H1 (cell line): Measurements from ENCODE around the gene CHPF. TPM values are rescaled to one million over a fixed set of nuclear protein-coding genes. Genes with fewer than 3 reads are reported as not detected.
A peak's percentile ranks its signal among the peaks of the same experiment; 100 is the strongest.

Experiments
- CTCF ChIA-PET: fragments of 300-600 bp; sonication (Branson Sonifier 250); formaldehyde crosslinking; loops from one replicate; lab custom pipeline; 2021; ENCODE audit not compliant: partially characterized antibody; lab: Charles Lee
- POLR2A ChIA-PET: fragments of 300-600 bp; sonication (Branson Sonifier 250); formaldehyde crosslinking; loops from one replicate; lab custom pipeline; 2021; ENCODE audit warnings: inconsistent platforms; ENCODE audit not compliant: partially characterized antibody; lab: Charles Lee
- DNase-seq, 2 experiments: peaks; one replicate each; pipeline versions ENCODE4 v3.0.0 to v3.0.0-alpha.2; 2010 to 2022; ENCODE audit warnings: low spot score in 2 of 2, low read depth in 1 of 2, mixed read lengths in 1 of 2
- FAIRE-seq: peaks from 2 replicates; lab custom pipeline; 2011; peaks lifted over from hg19 to GRCh38; lab: Jason Lieb, UNC
- H2AFZ ChIP-seq: 2 replicates; pipeline ENCODE4 v1.8.1; 2012; ENCODE audit warnings: low read length, inconsistent platforms
- H2AK5ac ChIP-seq: 2 replicates; pipeline ENCODE4 v1.6.1; 2013; ENCODE audit warnings: low read depth, low read length
- H2BK120ac ChIP-seq: replicated peaks from 2 replicates; pipeline ENCODE3; 2013; ENCODE audit warnings: low read depth, low read length, inconsistent platforms
- H2BK12ac ChIP-seq: 2 replicates; pipeline ENCODE4 v1.6.1; 2013; ENCODE audit warnings: low read depth, low read length
- H2BK15ac ChIP-seq: 2 replicates; pipeline ENCODE4 v1.6.1; 2013; ENCODE audit warnings: low read length
- H2BK20ac ChIP-seq: 2 replicates; pipeline ENCODE4 v1.6.1; 2013; ENCODE audit warnings: low read length
- H2BK5ac ChIP-seq: 2 replicates; pipeline ENCODE4 v1.6.1; 2013; ENCODE audit warnings: low read depth, low read length
- H3K14ac ChIP-seq: 2 replicates; pipeline ENCODE4 v1.6.1; 2013; ENCODE audit warnings: inconsistent platforms; ENCODE audit not compliant: insufficient read length
- H3K18ac ChIP-seq: 2 replicates; pipeline ENCODE4 v1.6.1; 2013; ENCODE audit warnings: low read length; ENCODE audit errors: extremely low read depth
- H3K23ac ChIP-seq: 2 replicates; pipeline ENCODE4 v1.6.1; 2013; ENCODE audit warnings: inconsistent platforms; ENCODE audit not compliant: insufficient read length
- H3K23me2 ChIP-seq: 2 replicates; pipeline ENCODE4 v1.6.1; 2013; ENCODE audit warnings: low read depth, low read length
- H3K27ac ChIP-seq: 2 replicates; pipeline ENCODE4 v1.6.1; 2011; ENCODE audit warnings: low read depth, low read length, inconsistent platforms
- H3K27me3 ChIP-seq, 4 experiments: replicated peaks in 1 of 4; 1 replicate in 1 of 4; 2 replicates in 3 of 4; pipeline versions ENCODE4 v1.6.1 to v1.8.1; 2011 to 2013; ENCODE audit warnings: low read length in 3 of 4, mild to moderate bottlenecking in 3 of 4, inconsistent platforms in 2 of 4, mixed read lengths in 2 of 4, moderate library complexity in 1 of 4; ENCODE audit not compliant: control insufficient read depth in 3 of 4, insufficient read depth in 3 of 4; ENCODE audit errors: extremely low read depth in 1 of 4
- H3K36me3 ChIP-seq, 4 experiments: 2 replicates each; pipeline versions ENCODE4 v1.6.1 to v1.8.1; 2011 to 2013; ENCODE audit warnings: mild to moderate bottlenecking in 4 of 4, low read length in 3 of 4, moderate library complexity in 2 of 4, control low read depth in 1 of 4, inconsistent platforms in 1 of 4; ENCODE audit not compliant: insufficient read depth in 4 of 4, control insufficient read depth in 2 of 4
- H3K4ac ChIP-seq: replicated peaks from 2 replicates; pipeline ENCODE3; 2013; ENCODE audit warnings: low read length, low read depth, mixed read lengths, inconsistent platforms; ENCODE audit not compliant: insufficient read length
- H3K4me1 ChIP-seq, 4 experiments: replicated peaks in 1 of 4; 1 replicate in 1 of 4; 2 replicates in 3 of 4; pipeline versions ENCODE4 v1.6.1 to v1.8.1; 2011 to 2013; ENCODE audit warnings: low read length in 3 of 4, inconsistent platforms in 2 of 4, mixed read lengths in 1 of 4; ENCODE audit not compliant: insufficient read depth in 4 of 4, control insufficient read depth in 3 of 4
- H3K4me2 ChIP-seq, 2 experiments: 2 replicates each; pipeline versions ENCODE4 v1.6.1 to v1.8.1; 2011 to 2013; ENCODE audit warnings: low read depth in 2 of 2, low read length in 2 of 2, control low read depth in 1 of 2, inconsistent platforms in 1 of 2, mild to moderate bottlenecking in 1 of 2; ENCODE audit not compliant: insufficient read depth in 1 of 2
- H3K4me3 ChIP-seq, 4 experiments: fragments of 200-600, 300-600 bp in 1 of 4; sonication (generic), shearing (Covaris generic), sonication (Bioruptor Twin) in 1 of 4; 2 replicates each; pipeline versions ENCODE4 v1.5.1 to v1.8.1; 2011 to 2016; ENCODE audit warnings: low read length in 4 of 4, low read depth in 3 of 4, control low read depth in 2 of 4, inconsistent platforms in 2 of 4, mild to moderate bottlenecking in 2 of 4, mixed read lengths in 1 of 4, moderate library complexity in 1 of 4; ENCODE audit not compliant: insufficient read depth in 2 of 4; ENCODE audit errors: extremely low read depth in 1 of 4
- H3K56ac ChIP-seq: replicated peaks from 2 replicates; pipeline ENCODE3; 2013; ENCODE audit warnings: low read depth, mild to moderate bottlenecking, mixed read lengths, low read length, inconsistent platforms; ENCODE audit not compliant: insufficient read length
- H3K79me1 ChIP-seq: 2 replicates; pipeline ENCODE4 v1.6.1; 2013; ENCODE audit warnings: low read depth, low read length, control low read depth
- H3K79me2 ChIP-seq, 2 experiments: 2 replicates each; pipeline versions ENCODE4 v1.6.1 to v1.8.1; 2012 to 2013; ENCODE audit warnings: low read length in 2 of 2, mild to moderate bottlenecking in 2 of 2, inconsistent platforms in 1 of 2; ENCODE audit not compliant: insufficient read depth in 2 of 2, control insufficient read depth in 1 of 2
- H3K9ac ChIP-seq, 4 experiments: replicated peaks in 1 of 4; 1 replicate in 1 of 4; 2 replicates in 3 of 4; pipeline versions ENCODE4 v1.6.1 to v1.8.1; 2011 to 2013; ENCODE audit warnings: low read depth in 3 of 4, low read length in 3 of 4, control low read depth in 2 of 4, mild to moderate bottlenecking in 2 of 4, moderate library complexity in 2 of 4, inconsistent platforms in 1 of 4; ENCODE audit errors: extremely low read depth in 1 of 4
- H3K9me3 ChIP-seq, 2 experiments: 2 replicates each; pipeline versions ENCODE4 v1.6.1 to v1.8.1; 2012 to 2013; ENCODE audit warnings: mild to moderate bottlenecking in 2 of 2, moderate library complexity in 2 of 2, control low read depth in 1 of 2, inconsistent platforms in 1 of 2, low read depth in 1 of 2, low read length in 1 of 2, mixed read lengths in 1 of 2; ENCODE audit not compliant: insufficient read depth in 2 of 2
- H4K20me1 ChIP-seq, 2 experiments: replicated peaks in 1 of 2; 2 replicates each; pipeline versions ENCODE3 to v1.8.1; 2011 to 2013; ENCODE audit warnings: inconsistent platforms in 2 of 2, low read length in 2 of 2, mild to moderate bottlenecking in 1 of 2; ENCODE audit not compliant: insufficient read depth in 2 of 2, control insufficient read depth in 1 of 2
- H4K5ac ChIP-seq: 2 replicates; pipeline ENCODE4 v1.6.1; 2013; ENCODE audit warnings: low read length, low read depth, mixed read lengths, inconsistent platforms; ENCODE audit not compliant: insufficient read length
- H4K8ac ChIP-seq: 2 replicates; pipeline ENCODE4 v1.8.0; 2013; ENCODE audit warnings: mild to moderate bottlenecking, moderate library complexity, low read length, inconsistent platforms; ENCODE audit not compliant: insufficient read depth; ENCODE audit errors: extremely low read depth
- H4K91ac ChIP-seq: replicated peaks from 2 replicates; pipeline ENCODE3; 2013; ENCODE audit warnings: low read length, mixed read lengths, inconsistent platforms; ENCODE audit not compliant: insufficient read length
- CHD2 ChIP-seq: IDR thresholded peaks from 2 replicates; pipeline ENCODE4 v1.6.1; 2012; ENCODE audit warnings: low read length, improper control_type of control experiment
- KDM1A ChIP-seq: fragments of 200-600, 300-600 bp; sonication (generic); IDR thresholded peaks from 2 replicates; pipeline ENCODE4 v1.7.1; 2016; ENCODE audit warnings: mild to moderate bottlenecking, low read length, borderline replicate concordance
- KDM5A ChIP-seq: fragments of 200-600 bp; IDR thresholded peaks from 2 replicates; pipeline ENCODE4 v1.7.1; 2012; ENCODE audit warnings: mild to moderate bottlenecking, low read length, inconsistent platforms, mixed read lengths
- POLR2A ChIP-seq, 2 experiments: IDR thresholded peaks; 1 replicate in 1 of 2; 2 replicates in 1 of 2; pipeline ENCODE4 v1.6.1; 2011; ENCODE audit warnings: low read depth in 2 of 2, low read length in 2 of 2, mild to moderate bottlenecking in 2 of 2; ENCODE audit errors: control extremely low read depth in 1 of 2
- SAP30 ChIP-seq: fragments of 300-600 bp; sonication (generic); IDR thresholded peaks from 2 replicates; pipeline ENCODE4 v1.7.1; 2012; ENCODE audit warnings: low read length, moderate library complexity, mild to moderate bottlenecking, inconsistent platforms; ENCODE audit not compliant: insufficient read depth, insufficient replicate concordance
- SP4 ChIP-seq: IDR thresholded peaks from 2 replicates; pipeline ENCODE4 v1.6.1; 2012; ENCODE audit warnings: low read length, inconsistent platforms
- SUZ12 ChIP-seq: fragments of 200-600 bp; sonication (generic); IDR thresholded peaks from 2 replicates; pipeline ENCODE4 v1.6.1; 2012; ENCODE audit warnings: mild to moderate bottlenecking, inconsistent platforms, low read length, moderate library complexity, mixed read lengths
- TCF12 ChIP-seq: IDR thresholded peaks from 2 replicates; pipeline ENCODE4 v1.6.1; 2011; ENCODE audit warnings: low read depth, mild to moderate bottlenecking, low read length
- YY1 ChIP-seq: IDR thresholded peaks from 2 replicates; pipeline ENCODE4 v1.6.1; 2011; ENCODE audit warnings: low read depth, mild to moderate bottlenecking, low read length
- WGBS, 2 experiments: shearing (Covaris generic) in 1 of 2; methylation state at CpG; one replicate each; pipeline versions ENCODE4 v1.1.6 to v1.1.7; 2013 to 2015; ENCODE audit warnings: low lambda C conversion rate in 2 of 2, mixed read lengths in 2 of 2, inconsistent platforms in 1 of 2, low coverage in 1 of 2, missing lambda C conversion rate in 1 of 2; ENCODE audit not compliant: insufficient replicate concordance in 2 of 2, insufficient coverage in 1 of 2, insufficient read length in 1 of 2; ENCODE audit errors: extremely low coverage in 1 of 2, missing lambda C conversion rate in 1 of 2; 5-methylcytosine and 5-hydroxymethylcytosine counted together
- polyA plus RNA-seq, 7 experiments: library from polyadenylated mRNA; depleted of rRNA in 3 of 7; stranded (reverse) in 5 of 7; unstranded in 2 of 7; fragments of >200 nt in 5 of 7; fragments of 200-250 nt in 2 of 7; gene quantifications; 1 replicate in 5 of 7; 2 replicates in 1 of 7; 4 replicates in 1 of 7; pipeline versions ENCODE4 v1.2.1 to v1.2.3, GENCODE V29; 2011 to 2013; ENCODE audit warnings: missing spikeins in 2 of 7, mixed read lengths in 2 of 7
- total RNA-seq: library from RNA; stranded (reverse); fragmentation: NEBNext Ultra II Directional; extraction: Animal tissue kit (Norgen Biotek cat#: 25700); gene quantifications from 2 replicates; pipeline ENCODE4 v1.2.1, GENCODE V29; 2021
- TF ChIP-seq, protein P1 (sequence below), 3 experiments: IDR thresholded peaks; 1 replicate in 2 of 3; 2 replicates in 1 of 3; pipeline versions ENCODE4 v1.5.1 to v1.6.1; 2011; ENCODE audit warnings: low read length in 3 of 3, mild to moderate bottlenecking in 3 of 3, inconsistent platforms in 2 of 3, low read depth in 1 of 3, moderate library complexity in 1 of 3; ENCODE audit not compliant: insufficient read depth in 1 of 3; ENCODE audit errors: control extremely low read depth in 1 of 3

The CHPF gene
- total and polyA plus RNA-seq, 2 of the 8 experiments (the other 6 are each of a cell fraction or from before 2014, with no cell fraction given) = 62.9 to 67.3 TPM

GRCh38 chr2:219499058-219499307 lies 44.6 kb downstream of the CHPF start:
- H4K91ac ChIP-seq = no peak overlapping the region
- no peak overlapping the region; the same call in 1 of the 2 replicates for H3K18ac ChIP-seq
- WGBS, 2 experiments = 13% methylated on average over 3 of the region's 3 CpGs; no CpG with 5 or more reads in 1 of the 2 experiments
- H3K4me1 ChIP-seq = peaks cover 9 to 41% (median 21%) of the 10 kb centered on the region in 4 experiments
- peak overlapping the region; percentile 46; the same call in 1 of the 2 replicates for H2AK5ac ChIP-seq
- H3K4ac ChIP-seq = peak overlapping the region; percentile 91
- H2BK20ac ChIP-seq = no peak overlapping the region
- H4K20me1 ChIP-seq = no peaks in the 10 kb centered on the region
- H3K23me2 ChIP-seq = peaks cover 24% of the 10 kb centered on the region
- H3K27me3 ChIP-seq = peaks cover 20 to 35% (median 29%) of the 10 kb centered on the region in 4 experiments
- peak overlapping the region; percentile 97 to 99 for H3K4me2 ChIP-seq
- no peak overlapping the region for H2AFZ ChIP-seq
- no peak overlapping the region for H3K14ac ChIP-seq
- H2BK5ac ChIP-seq = peak overlapping the region; percentile 66; the same call in 1 of the 2 replicates
- no peaks in the 10 kb centered on the region for H3K9me3 ChIP-seq
- no peak overlapping the region for H3K27ac ChIP-seq
- no peaks in the 10 kb centered on the region for H3K79me2 ChIP-seq
- no peak for DNase-seq
- POLR2A ChIA-PET = interaction anchor here (1.0 to 19.9 kb wide), 12 partner anchors 8 to 196 kb away, joined by 3 to 216 read pairs (median 6); partner anchors contain the start of genes ASIC4, CHPF, STK11IP and TMEM198
- H3K9ac ChIP-seq = peak overlapping the region in 3 of 4 experiments; percentile 48 to 79 (median 50); a peak in 4 of 7 replicates
- H2BK12ac ChIP-seq = no peak overlapping the region
- peaks cover 0 to 7% (median 0%) of the 10 kb centered on the region in 4 experiments; a peak in 1 of 8 replicates for H3K36me3 ChIP-seq
- peak overlapping the region; percentile 57 to 72 (median 65) for H3K4me3 ChIP-seq
- FAIRE-seq = no peak
- CTCF ChIA-PET = interaction anchor here (0.8 to 113.1 kb wide), 8 partner anchors 10 to 144 kb away, joined by 3 to 7248 read pairs (median 4); partner anchors contain the start of genes ASIC4, CHPF, DES and GMPPA
- no peak overlapping the region for H4K8ac ChIP-seq
- H2BK120ac ChIP-seq = no peak overlapping the region
- no peak overlapping the region for H4K5ac ChIP-seq
- H3K56ac ChIP-seq = no peak overlapping the region
- no peak overlapping the region for H2BK15ac ChIP-seq
- H3K79me1 ChIP-seq = no peaks in the 10 kb centered on the region; the same call in 1 of the 2 replicates
- no peak overlapping the region for H3K23ac ChIP-seq
- no peak for TF ChIP-seq POLR2A (IDR thresholded peaks at IDR 0.05; ENCODE audit: control extremely low read depth in 1 of 2, low read depth in 2 of 2, low read length in 2 of 2)
- no peak for TF ChIP-seq KDM5A
- TF ChIP-seq, protein P1, sequence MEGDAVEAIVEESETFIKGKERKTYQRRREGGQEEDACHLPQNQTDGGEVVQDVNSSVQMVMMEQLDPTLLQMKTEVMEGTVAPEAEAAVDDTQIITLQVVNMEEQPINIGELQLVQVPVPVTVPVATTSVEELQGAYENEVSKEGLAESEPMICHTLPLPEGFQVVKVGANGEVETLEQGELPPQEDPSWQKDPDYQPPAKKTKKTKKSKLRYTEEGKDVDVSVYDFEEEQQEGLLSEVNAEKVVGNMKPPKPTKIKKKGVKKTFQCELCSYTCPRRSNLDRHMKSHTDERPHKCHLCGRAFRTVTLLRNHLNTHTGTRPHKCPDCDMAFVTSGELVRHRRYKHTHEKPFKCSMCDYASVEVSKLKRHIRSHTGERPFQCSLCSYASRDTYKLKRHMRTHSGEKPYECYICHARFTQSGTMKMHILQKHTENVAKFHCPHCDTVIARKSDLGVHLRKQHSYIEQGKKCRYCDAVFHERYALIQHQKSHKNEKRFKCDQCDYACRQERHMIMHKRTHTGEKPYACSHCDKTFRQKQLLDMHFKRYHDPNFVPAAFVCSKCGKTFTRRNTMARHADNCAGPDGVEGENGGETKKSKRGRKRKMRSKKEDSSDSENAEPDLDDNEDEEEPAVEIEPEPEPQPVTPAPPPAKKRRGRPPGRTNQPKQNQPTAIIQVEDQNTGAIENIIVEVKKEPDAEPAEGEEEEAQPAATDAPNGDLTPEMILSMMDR (IDR thresholded peaks at IDR 0.05; ENCODE audit: control extremely low read depth in 1 of 3, insufficient read depth in 1 of 3, low read depth in 1 of 3, low read length in 3 of 3) = no peak
- no peak for TF ChIP-seq YY1
- TF ChIP-seq CHD2 = no peak
- no peak for TF ChIP-seq TCF12
- no peak for TF ChIP-seq SAP30
- TF ChIP-seq KDM1A = no peak
- TF ChIP-seq SP4 = no peak
- TF ChIP-seq SUZ12 = no peak
